Activated CD4-positive, alpha-beta T cell treated with anti-CD3 and anti-CD28 coated beads, Interleukin-2, amount 50 U/mL, for 1 hour (primary cell): Measurements from ENCODE around the gene ALKBH3.

Source experiments
- DNase-seq: peaks from one replicate; pipeline ENCODE4 v3.0.0-alpha.2; 2020

Gene ALKBH3

GRCh38 chr11:43923406-43924111, 42.9 kb downstream of the ALKBH3 start:
- DNase-seq, result no peak

GRCh38 chr11:43924112-43924855, 43.7 kb downstream of the ALKBH3 start:
- no peak for DNase-seq

GRCh38 chr11:43925063-43925931, 44.7 kb downstream of the ALKBH3 start:
- no peak for DNase-seq

- DNase-seq, result no peak
Measured at GRCh38 chr11:43925932-43926505, 45.4 kb downstream of the ALKBH3 start.

- no peak for DNase-seq
Measured at GRCh38 chr11:43927070-43927469, 46.4 kb downstream of the ALKBH3 start.

GRCh38 chr11:43927925-43928707, 47.5 kb downstream of the ALKBH3 start:
- DNase-seq, result no peak

GRCh38 chr11:43928721-43929120, 48.1 kb downstream of the ALKBH3 start:
- no peak for DNase-seq

- no peak for DNase-seq
Measured at GRCh38 chr11:43930868-43931716, 50.5 kb downstream of the ALKBH3 start.

- DNase-seq, result no peak
Measured at GRCh38 chr11:43931717-43932039, 51.0 kb downstream of the ALKBH3 start.

- no peak for DNase-seq
Measured at GRCh38 chr11:43933226-43933607, 52.6 kb downstream of the ALKBH3 start.

GRCh38 chr11:43933608-43934551, 53.2 kb downstream of the ALKBH3 start:
- no peak for DNase-seq

- DNase-seq, result no peak
Measured at GRCh38 chr11:43934601-43935423, 54.2 kb downstream of the ALKBH3 start.

- no peak for DNase-seq
Measured at GRCh38 chr11:43935424-43935979, 54.9 kb downstream of the ALKBH3 start.

- no peak for DNase-seq
Measured at GRCh38 chr11:43936076-43936475, 55.4 kb downstream of the ALKBH3 start.

GRCh38 chr11:43937434-43938411, 57.1 kb downstream of the ALKBH3 start:
- DNase-seq, result no peak

GRCh38 chr11:43941257-43941994, 60.8 kb downstream of the ALKBH3 start:
- DNase-seq, result no peak
